K562 (cell line): ENCODE results near the gene CEP44. TPM values are rescaled to one million over a fixed set of nuclear protein-coding genes. Genes with fewer than 3 reads are reported as not detected.

ENCODE experiments used
- ARID2 ChIP-seq: fragments of 450-650 bp; IDR thresholded peaks from 2 replicates; pipeline ENCODE4 v1.6.1; 2017; ENCODE audit warnings: antibody characterized with exemption, mild to moderate bottlenecking
- C11orf30 ChIP-seq: fragments of 450-650 bp; IDR thresholded peaks from 2 replicates; pipeline ENCODE4 v1.6.1; 2016; ENCODE audit warnings: low read depth, mild to moderate bottlenecking
- CREB5 ChIP-seq: fragments of 250-450 bp; sonication (Bioruptor Pico); IDR thresholded peaks from 2 replicates; pipeline ENCODE4 v1.5.0; 2020; ENCODE audit warnings: mild to moderate bottlenecking
- E2F5 ChIP-seq: sonication (generic); formaldehyde crosslinking; IDR thresholded peaks from 2 replicates; pipeline ENCODE4 v1.8.0; 2022; ENCODE audit warnings: mild to moderate bottlenecking, missing genetic modification reagents
- IFI16 ChIP-seq: fragments of 250-450 bp; sonication (Bioruptor Pico); IDR thresholded peaks from 2 replicates; pipeline ENCODE4 v2.1.2; 2022; ENCODE audit warnings: mild to moderate bottlenecking, inconsistent platforms
- MGA ChIP-seq: fragments of 450-650 bp; IDR thresholded peaks from 2 replicates; pipeline ENCODE4 v1.6.1; 2016; ENCODE audit warnings: mild to moderate bottlenecking, moderate library complexity
- PKNOX1 ChIP-seq: fragments of 450-650 bp; IDR thresholded peaks from 2 replicates; pipeline ENCODE4 v1.6.1; 2016
- ZNF316 ChIP-seq: fragments of 450-650 bp; IDR thresholded peaks from 2 replicates; pipeline ENCODE4 v1.6.1; 2016
- polyA plus RNA-seq, 8 experiments: library from polyadenylated mRNA; depleted of rRNA in 4 of 8; stranded (reverse) in 5 of 8; unstranded in 3 of 8; fragments of >200 nt; fragmentation: Nextera tagmentation in 2 of 8; fragmentation: Illumina TruSeq in 1 of 8; extraction: Ambion mirVana in 2 of 8; extraction: Trizol in 1 of 8; gene quantifications; 2 replicates each; pipeline versions ENCODE4 v1.2.1 to v1.2.3, GENCODE V29; 2011 to 2014; ENCODE audit warnings: inconsistent platforms in 1 of 8, missing spikeins in 1 of 8
- total RNA-seq, 7 experiments: library from RNA; depleted of rRNA in 6 of 7; stranded (reverse); fragments of >200 nt in 6 of 7; fragmentation: Illumina TruSeq in 2 of 7; extraction: Trizol in 2 of 7; gene quantifications; 2 replicates each; pipeline versions ENCODE4 v1.2.1 to v1.2.3, GENCODE V29; 2011 to 2021; ENCODE audit warnings: low replicate concordance in 1 of 7

CEP44 gene
- total and polyA plus RNA-seq, 9 of the 15 experiments (the other 6 are each of a cell fraction or from before 2014, with no cell fraction given): 19.6 to 45.0 (median 24.4) TPM

GRCh38 chr4:174286870-174287269 is 3.2 kb downstream of the CEP44 start (continued):
- TF ChIP-seq E2F5 (CRISPR knock-in tag) (no peak), C11orf30 (peak; percentile 70), MGA (no peak), PKNOX1 (peak; percentile 82), IFI16 (no peak), ARID2 (no peak), ZNF316 (peak; percentile 88), CREB5 (no peak)
